H9 (cell line): ENCODE measurements around the gene SEL1L2. TPM values are rescaled to one million over a fixed set of nuclear protein-coding genes. Genes with fewer than 3 reads are reported as not detected.

Experiments used
- DNase-seq: peaks from one replicate; pipeline ENCODE4 v3.0.0-alpha.2; 2017
- H2AFZ ChIP-seq: one replicate; pipeline ENCODE4 v1.6.1; 2013; ENCODE audit warnings: mild to moderate bottlenecking, low read length, control low read depth, moderate library complexity
- H2AK5ac ChIP-seq: 2 replicates; pipeline ENCODE4 v1.6.1; 2013; ENCODE audit warnings: low read length, control low read depth, mixed read lengths; ENCODE audit not compliant: insufficient read length
- H2BK120ac ChIP-seq: one replicate; pipeline ENCODE4 v1.6.1; 2013; ENCODE audit warnings: low read depth, mild to moderate bottlenecking, low read length, control low read depth, inconsistent platforms; ENCODE audit not compliant: poor library complexity, severe bottlenecking
- H2BK12ac ChIP-seq: 2 replicates; pipeline ENCODE4 v1.6.1; 2013; ENCODE audit warnings: low read length, control low read depth, mixed read lengths, low read depth; ENCODE audit not compliant: insufficient read length
- H2BK15ac ChIP-seq: 2 replicates; pipeline ENCODE4 v1.6.1; 2013; ENCODE audit warnings: low read depth, low read length, control low read depth
- H2BK20ac ChIP-seq: one replicate; pipeline ENCODE4 v1.6.1; 2013; ENCODE audit warnings: low read depth, mild to moderate bottlenecking, low read length, control low read depth, inconsistent platforms; ENCODE audit not compliant: poor library complexity, severe bottlenecking
- H2BK5ac ChIP-seq: 2 replicates; pipeline ENCODE4 v1.6.1; 2013; ENCODE audit warnings: low read length, control low read depth, mixed read lengths; ENCODE audit not compliant: insufficient read length
- H3K14ac ChIP-seq: 2 replicates; pipeline ENCODE4 v1.6.1; 2013; ENCODE audit warnings: low read length, control low read depth; ENCODE audit not compliant: insufficient read depth
- H3K18ac ChIP-seq: 2 replicates; pipeline ENCODE4 v1.6.1; 2013; ENCODE audit warnings: low read depth, mild to moderate bottlenecking, mixed read lengths, low read length, control low read depth; ENCODE audit not compliant: insufficient read length
- H3K23ac ChIP-seq: 2 replicates; pipeline ENCODE4 v1.6.1; 2013; ENCODE audit warnings: low read length, control low read depth, mixed read lengths, low read depth; ENCODE audit not compliant: insufficient read length
- H3K23me2 ChIP-seq: 2 replicates; pipeline ENCODE4 v1.6.1; 2013; ENCODE audit warnings: low read depth, mild to moderate bottlenecking, mixed read lengths, low read length, control low read depth; ENCODE audit not compliant: insufficient read length, poor library complexity, severe bottlenecking
- H3K27ac ChIP-seq: 2 replicates; pipeline ENCODE4 v1.5.1; 2013; ENCODE audit warnings: low read length, control low read depth, mixed read lengths, low read depth; ENCODE audit not compliant: insufficient read length
- H3K27me3 ChIP-seq: 2 replicates; pipeline ENCODE4 v1.6.1; 2013; ENCODE audit warnings: low read length, control low read depth, inconsistent platforms; ENCODE audit not compliant: insufficient read depth
- H3K4ac ChIP-seq: 2 replicates; pipeline ENCODE4 v1.6.1; 2013; ENCODE audit warnings: low read depth, mild to moderate bottlenecking, control low read depth, inconsistent platforms, low read length, moderate library complexity
- H3K4me1 ChIP-seq: 2 replicates; pipeline ENCODE4 v1.6.1; 2013; ENCODE audit warnings: low read length, control low read depth, inconsistent platforms; ENCODE audit not compliant: insufficient read depth
- H3K4me2 ChIP-seq: 2 replicates; pipeline ENCODE4 v1.6.1; 2013; ENCODE audit warnings: low read length, control low read depth, mixed read lengths; ENCODE audit not compliant: insufficient read length, insufficient read depth
- H3K56ac ChIP-seq: 2 replicates; pipeline ENCODE4 v1.6.1; 2013; ENCODE audit warnings: low read depth, mild to moderate bottlenecking, mixed read lengths, low read length, control low read depth; ENCODE audit not compliant: insufficient read length
- H3K79me1 ChIP-seq: 2 replicates; pipeline ENCODE4 v1.6.1; 2013; ENCODE audit warnings: low read depth, mild to moderate bottlenecking, moderate library complexity, low read length, control low read depth, inconsistent platforms; ENCODE audit not compliant: insufficient read depth, poor library complexity, severe bottlenecking
- H3K79me2 ChIP-seq: 2 replicates; pipeline ENCODE4 v1.6.1; 2013; ENCODE audit warnings: low read length, control low read depth, inconsistent platforms; ENCODE audit not compliant: insufficient read depth
- H3K9ac ChIP-seq: 2 replicates; pipeline ENCODE4 v1.6.1; 2013; ENCODE audit warnings: low read length, control low read depth, mixed read lengths; ENCODE audit not compliant: insufficient read length; ENCODE audit errors: extremely low read depth
- H3K9me3 ChIP-seq: one replicate; pipeline ENCODE4 v1.6.1; 2013; ENCODE audit warnings: low read depth, low read length, inconsistent platforms; ENCODE audit not compliant: control insufficient read depth
- H3T11ph ChIP-seq: one replicate; pipeline ENCODE4 v1.6.1; 2013; ENCODE audit warnings: mild to moderate bottlenecking, low read length, control low read depth, inconsistent platforms
- H4K20me1 ChIP-seq: one replicate; pipeline ENCODE4 v1.6.1; 2013; ENCODE audit not compliant: control insufficient read depth, insufficient read length, insufficient read depth
- H4K5ac ChIP-seq: 2 replicates; pipeline ENCODE4 v1.6.1; 2013; ENCODE audit warnings: low read depth, mild to moderate bottlenecking, mixed read lengths, low read length, control low read depth; ENCODE audit not compliant: insufficient read length
- H4K8ac ChIP-seq: replicated peaks from 2 replicates; pipeline ENCODE4 v1.6.1; 2013; ENCODE audit warnings: low read length, control low read depth, mixed read lengths, low read depth; ENCODE audit not compliant: insufficient read length
- H4K91ac ChIP-seq: 2 replicates; pipeline ENCODE4 v1.6.1; 2013; ENCODE audit warnings: low read depth, mild to moderate bottlenecking, moderate library complexity, mixed read lengths, low read length, control low read depth; ENCODE audit not compliant: insufficient read length
- H3K27ac Mint-ChIP-seq, 3 experiments: 2 replicates in 2 of 3; 3 replicates in 1 of 3; pipeline ENCODE4 v1.8.0; 2020 to 2021; ENCODE audit warnings: mixed read lengths in 3 of 3, mild to moderate bottlenecking in 1 of 3, moderate library complexity in 1 of 3
- H3K27me3 Mint-ChIP-seq: 2 replicates; pipeline ENCODE4 v1.8.0; 2021; ENCODE audit warnings: low read depth, mild to moderate bottlenecking, moderate library complexity, mixed read lengths
- H3K36me3 Mint-ChIP-seq, 3 experiments: 2 replicates in 2 of 3; 3 replicates in 1 of 3; pipeline ENCODE4 v1.8.0; 2020 to 2021; ENCODE audit warnings: low read depth in 3 of 3, mixed read lengths in 3 of 3; ENCODE audit not compliant: insufficient read depth in 1 of 3
- H3K4me1 Mint-ChIP-seq, 2 experiments: 2 replicates each; pipeline ENCODE4 v1.8.0; 2020; ENCODE audit warnings: mixed read lengths in 2 of 2
- H3K4me3 Mint-ChIP-seq, 2 experiments: 2 replicates in 1 of 2; 3 replicates in 1 of 2; pipeline ENCODE4 v1.8.0; 2020 to 2021; ENCODE audit warnings: mild to moderate bottlenecking in 2 of 2, mixed read lengths in 2 of 2, moderate library complexity in 1 of 2
- H3K9me3 Mint-ChIP-seq, 2 experiments: 2 replicates in 1 of 2; 3 replicates in 1 of 2; pipeline ENCODE4 v1.8.0; 2020; ENCODE audit warnings: mild to moderate bottlenecking in 2 of 2, mixed read lengths in 2 of 2, moderate library complexity in 1 of 2
- WGBS: extraction: QIAGEN DNeasy Blood & Tissue Kit; methylation state at CpG from one replicate; pipeline ENCODE4 v1.1.7; 2013; ENCODE audit warnings: missing lambda C conversion rate, low lambda C conversion rate, mixed read lengths; ENCODE audit not compliant: insufficient read length; ENCODE audit errors: extremely low coverage; 5-methylcytosine and 5-hydroxymethylcytosine counted together
- total RNA-seq: library from RNA; stranded (reverse); gene quantifications from 2 replicates; pipeline ENCODE4 v1.2.1, GENCODE V29; 2021
- TF ChIP-seq, protein P1 (sequence below): fragments of 200-600 bp; sonication (generic); conservative IDR thresholded peaks from 3 replicates; pipeline ENCODE4 v1.8.0; 2021; ENCODE audit warnings: antibody characterized with exemption, mild to moderate bottlenecking

Gene SEL1L2
- total RNA-seq, 1 experiment from 2014 or later: not detected

DNA sequence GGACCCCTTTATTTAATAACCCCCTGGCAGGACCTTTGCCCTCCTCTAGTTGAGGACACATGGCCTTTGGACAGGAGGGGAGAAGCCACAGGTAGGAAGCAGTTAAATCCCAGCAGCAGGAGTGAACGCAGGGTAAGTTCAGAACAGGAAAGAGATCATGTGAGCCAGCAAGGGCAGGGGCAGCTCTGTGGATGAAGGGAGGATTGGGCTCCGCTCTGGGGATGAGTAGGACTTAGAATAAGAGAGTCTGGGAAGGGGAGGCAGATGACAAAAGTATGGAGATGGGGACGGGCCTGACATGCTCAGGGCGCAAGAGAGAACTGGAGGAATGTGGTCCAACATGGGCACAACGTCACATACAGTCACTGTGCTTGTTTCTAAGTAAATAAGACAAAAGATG, 116.6 kb downstream of the SEL1L2 start:
- TF ChIP-seq, protein P1, sequence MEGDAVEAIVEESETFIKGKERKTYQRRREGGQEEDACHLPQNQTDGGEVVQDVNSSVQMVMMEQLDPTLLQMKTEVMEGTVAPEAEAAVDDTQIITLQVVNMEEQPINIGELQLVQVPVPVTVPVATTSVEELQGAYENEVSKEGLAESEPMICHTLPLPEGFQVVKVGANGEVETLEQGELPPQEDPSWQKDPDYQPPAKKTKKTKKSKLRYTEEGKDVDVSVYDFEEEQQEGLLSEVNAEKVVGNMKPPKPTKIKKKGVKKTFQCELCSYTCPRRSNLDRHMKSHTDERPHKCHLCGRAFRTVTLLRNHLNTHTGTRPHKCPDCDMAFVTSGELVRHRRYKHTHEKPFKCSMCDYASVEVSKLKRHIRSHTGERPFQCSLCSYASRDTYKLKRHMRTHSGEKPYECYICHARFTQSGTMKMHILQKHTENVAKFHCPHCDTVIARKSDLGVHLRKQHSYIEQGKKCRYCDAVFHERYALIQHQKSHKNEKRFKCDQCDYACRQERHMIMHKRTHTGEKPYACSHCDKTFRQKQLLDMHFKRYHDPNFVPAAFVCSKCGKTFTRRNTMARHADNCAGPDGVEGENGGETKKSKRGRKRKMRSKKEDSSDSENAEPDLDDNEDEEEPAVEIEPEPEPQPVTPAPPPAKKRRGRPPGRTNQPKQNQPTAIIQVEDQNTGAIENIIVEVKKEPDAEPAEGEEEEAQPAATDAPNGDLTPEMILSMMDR: no peak
- H3K9me3 ChIP-seq: no peaks in the 10 kb centered on the region
- no peaks in the 10 kb centered on the region for H3K79me2 ChIP-seq
- H2BK120ac ChIP-seq: no peak overlapping the region
- H2AK5ac ChIP-seq: no peak overlapping the region
- no peaks in the 10 kb centered on the region for H3K27me3 Mint-ChIP-seq
- no peak overlapping the region for H3T11ph ChIP-seq
- no peak overlapping the region for H4K8ac ChIP-seq
- no peaks in the 10 kb centered on the region for H3K9me3 Mint-ChIP-seq
- H2AFZ ChIP-seq: no peak overlapping the region
- H3K4ac ChIP-seq: no peak overlapping the region
- H3K4me3 Mint-ChIP-seq: peak overlapping the region; percentile 14 to 48; a peak in 4 of 5 replicates
- H3K4me1 ChIP-seq: peaks cover 6% of the 10 kb centered on the region; the same call in 1 of the 2 replicates
- no peak overlapping the region for H2BK5ac ChIP-seq
- H3K4me1 Mint-ChIP-seq: peaks cover 39 to 41% of the 10 kb centered on the region in 2 experiments
- peak overlapping the region; percentile 5 for H3K18ac ChIP-seq
- no peak overlapping the region for H2BK20ac ChIP-seq
- no peak overlapping the region for H3K23ac ChIP-seq
- WGBS: no CpG with 5 or more reads among the region's 5 CpGs
- H3K79me1 ChIP-seq: no peaks in the 10 kb centered on the region
- no peak overlapping the region for H4K5ac ChIP-seq
- H2BK12ac ChIP-seq: no peak overlapping the region
- H4K91ac ChIP-seq: no peak overlapping the region
- no peak overlapping the region for H2BK15ac ChIP-seq
- no peak overlapping the region for H3K56ac ChIP-seq
- DNase-seq: peak; percentile 61
- H4K20me1 ChIP-seq: no peaks in the 10 kb centered on the region
- H3K27ac ChIP-seq: peak overlapping the region; percentile 4
- no peak overlapping the region for H3K9ac ChIP-seq
- peak overlapping the region; percentile 45 for H3K4me2 ChIP-seq
- peak overlapping the region; percentile 26 to 94 (median 92) for H3K27ac Mint-ChIP-seq
- no peaks in the 10 kb centered on the region for H3K27me3 ChIP-seq
- H3K36me3 Mint-ChIP-seq: no peaks in the 10 kb centered on the region; a peak in 1 of 7 replicates
- H3K23me2 ChIP-seq: no peaks in the 10 kb centered on the region
- H3K14ac ChIP-seq: no peak overlapping the region
